Measurements from ENCODE around the gene GDPGP1. TPM values are rescaled to one million over a fixed set of nuclear protein-coding genes. Genes with fewer than 3 reads are reported as not detected.

Gene GDPGP1
- total and polyA plus RNA-seq, 3 experiments from 2014 or later, result 0.85 to 11.6 (median 10.3) TPM

- Mint-ChIP-seq H3K9me3 (no peaks in the 10 kb centered on the region), H3K27me3 (no peaks in the 10 kb centered on the region), H3K4me3 (no peak overlapping the region), H3K4me1 (peaks cover 25 to 37% (median 29%) of the 10 kb centered on the region in 3 donors), H3K36me3 (peaks cover 0 to 22% (median 0%) of the 10 kb centered on the region in 3 donors), H3K27ac (peak overlapping the region in 1 of 8 donors; percentile 22)
- Histone ChIP-seq H3K27me3 (ENCODE audit: insufficient read depth, low read length, poor library complexity, severe bottlenecking) (no peaks in the 10 kb centered on the region), H3K27ac (ENCODE audit: low read depth, low read length) (no peak overlapping the region), H3K4me1 (ENCODE audit: insufficient read depth, low read length) (peaks cover 23% of the 10 kb centered on the region), H3K9me3 (ENCODE audit: low read length) (no peaks in the 10 kb centered on the region), H3K36me3 (ENCODE audit: insufficient read depth, low read length) (no peaks in the 10 kb centered on the region), H3K4me3 (ENCODE audit: low read length) (no peak overlapping the region)
- DNase-seq, result no peak
- ChIA-PET POLR2A (no interaction called here), CTCF (no interaction called here)
Observed at GRCh38 chr15:90207252-90207651, 26.8 kb upstream of the GDPGP1 start.

- no peak overlapping the region for H3K27ac Mint-ChIP-seq
- H3K36me3 Mint-ChIP-seq, result peaks cover 0 to 20% (median 0%) of the 10 kb centered on the region in 3 donors
- Histone ChIP-seq H3K4me3 (ENCODE audit: low read length) (no peak overlapping the region), H3K27ac (ENCODE audit: low read depth, low read length) (no peak overlapping the region), H3K27me3 (ENCODE audit: insufficient read depth, low read length, poor library complexity, severe bottlenecking) (no peaks in the 10 kb centered on the region), H3K36me3 (ENCODE audit: insufficient read depth, low read length) (no peaks in the 10 kb centered on the region), H3K4me1 (ENCODE audit: insufficient read depth, low read length) (peaks cover 12% of the 10 kb centered on the region), H3K9me3 (ENCODE audit: low read length) (no peaks in the 10 kb centered on the region)
- H3K27me3 Mint-ChIP-seq, result no peaks in the 10 kb centered on the region
- CTCF ChIA-PET, result no interaction called here
- DNase-seq, result no peak
- no peaks in the 10 kb centered on the region for H3K9me3 Mint-ChIP-seq
- H3K4me3 Mint-ChIP-seq, result no peak overlapping the region
- H3K4me1 Mint-ChIP-seq, result peaks cover 15 to 28% (median 18%) of the 10 kb centered on the region in 3 donors
- POLR2A ChIA-PET, result no interaction called here
Observed at GRCh38 chr15:90208356-90208755, 25.7 kb upstream of the GDPGP1 start.

- CTCF ChIA-PET, result no interaction called here
- peaks cover 10% of the 10 kb centered on the region for H3K4me1 ChIP-seq (ENCODE audit: insufficient read depth, low read length)
- Mint-ChIP-seq H3K27me3 (no peaks in the 10 kb centered on the region), H3K36me3 (peaks cover 0 to 20% (median 0%) of the 10 kb centered on the region in 3 donors), H3K9me3 (no peaks in the 10 kb centered on the region), H3K4me1 (peaks cover 15 to 29% (median 19%) of the 10 kb centered on the region in 3 donors), H3K4me3 (peak overlapping the region in 1 of 7 donors; percentile 29), H3K27ac (peak overlapping the region in 3 of 8 donors; percentile 63 to 80 (median 75))
- no peak overlapping the region for H3K27ac ChIP-seq (ENCODE audit: low read depth, low read length)
- POLR2A ChIA-PET, result no interaction called here
- no peaks in the 10 kb centered on the region for H3K9me3 ChIP-seq (ENCODE audit: low read length)
- no peaks in the 10 kb centered on the region for H3K36me3 ChIP-seq (ENCODE audit: insufficient read depth, low read length)
- H3K4me3 ChIP-seq (ENCODE audit: low read length), result no peak overlapping the region
- no peaks in the 10 kb centered on the region for H3K27me3 ChIP-seq (ENCODE audit: insufficient read depth, low read length, poor library complexity, severe bottlenecking)
- DNase-seq, result no peak
Observed at GRCh38 chr15:90209591-90209990, 24.4 kb upstream of the GDPGP1 start.

- no peak overlapping the region for H3K4me3 Mint-ChIP-seq
- H3K9me3 Mint-ChIP-seq, result no peaks in the 10 kb centered on the region
Observed at GRCh38 chr15:90210593-90210992, 23.4 kb upstream of the GDPGP1 start.

GRCh38 chr15:90211009-90211408, 23.0 kb upstream of the GDPGP1 start:
- Mint-ChIP-seq H3K4me3 (no peak overlapping the region), H3K9me3 (no peaks in the 10 kb centered on the region)

More at GRCh38 chr15:90210593-90210992, 23.4 kb upstream of the GDPGP1 start:
- no peak for DNase-seq
- Mint-ChIP-seq H3K36me3 (peaks cover 0 to 20% (median 2%) of the 10 kb centered on the region in 3 donors), H3K4me1 (peaks cover 19 to 32% (median 22%) of the 10 kb centered on the region in 3 donors), H3K27me3 (no peaks in the 10 kb centered on the region), H3K27ac (peak overlapping the region in 3 of 8 donors; percentile 8 to 75 (median 54))
- Histone ChIP-seq H3K27me3 (ENCODE audit: insufficient read depth, low read length, poor library complexity, severe bottlenecking) (no peaks in the 10 kb centered on the region), H3K9me3 (ENCODE audit: low read length) (no peaks in the 10 kb centered on the region), H3K36me3 (ENCODE audit: insufficient read depth, low read length) (no peaks in the 10 kb centered on the region), H3K27ac (ENCODE audit: low read depth, low read length) (no peak overlapping the region), H3K4me1 (ENCODE audit: insufficient read depth, low read length) (peaks cover 10% of the 10 kb centered on the region), H3K4me3 (ENCODE audit: low read length) (no peak overlapping the region)
- CTCF ChIA-PET, result no interaction called here
- POLR2A ChIA-PET, result no interaction called here

GRCh38 chr15:90211440-90212143, 22.4 kb upstream of the GDPGP1 start:
- Mint-ChIP-seq H3K4me3 (no peak overlapping the region), H3K36me3 (peaks cover 0 to 14% (median 2%) of the 10 kb centered on the region in 3 donors), H3K27ac (peak overlapping the region in 1 of 8 donors; percentile 67), H3K9me3 (no peaks in the 10 kb centered on the region), H3K4me1 (peaks cover 20 to 32% (median 27%) of the 10 kb centered on the region in 3 donors), H3K27me3 (no peaks in the 10 kb centered on the region)
- Histone ChIP-seq H3K27me3 (ENCODE audit: insufficient read depth, low read length, poor library complexity, severe bottlenecking) (no peaks in the 10 kb centered on the region), H3K9me3 (ENCODE audit: low read length) (no peaks in the 10 kb centered on the region), H3K27ac (ENCODE audit: low read depth, low read length) (no peak overlapping the region), H3K4me1 (ENCODE audit: insufficient read depth, low read length) (peaks cover 10% of the 10 kb centered on the region), H3K36me3 (ENCODE audit: insufficient read depth, low read length) (no peaks in the 10 kb centered on the region), H3K4me3 (ENCODE audit: low read length) (no peak overlapping the region)
- DNase-seq, result no peak
- ChIA-PET POLR2A (no interaction called here), CTCF (no interaction called here)

More at GRCh38 chr15:90211009-90211408, 23.0 kb upstream of the GDPGP1 start:
- ChIA-PET CTCF (no interaction called here), POLR2A (no interaction called here)
- H3K4me1 ChIP-seq (ENCODE audit: insufficient read depth, low read length), result peaks cover 10% of the 10 kb centered on the region
- no peaks in the 10 kb centered on the region for H3K9me3 ChIP-seq (ENCODE audit: low read length)
- H3K4me1 Mint-ChIP-seq, result peaks cover 19 to 32% (median 23%) of the 10 kb centered on the region in 3 donors
- peak overlapping the region in 2 of 8 donors; percentile 8 to 75 for H3K27ac Mint-ChIP-seq
- H3K27ac ChIP-seq (ENCODE audit: low read depth, low read length), result no peak overlapping the region
- H3K27me3 Mint-ChIP-seq, result no peaks in the 10 kb centered on the region
- no peaks in the 10 kb centered on the region for H3K27me3 ChIP-seq (ENCODE audit: insufficient read depth, low read length, poor library complexity, severe bottlenecking)
- H3K36me3 Mint-ChIP-seq, result peaks cover 0 to 19% (median 2%) of the 10 kb centered on the region in 3 donors
- H3K36me3 ChIP-seq (ENCODE audit: insufficient read depth, low read length), result no peaks in the 10 kb centered on the region
- no peak for DNase-seq
- H3K4me3 ChIP-seq (ENCODE audit: low read length), result no peak overlapping the region

GRCh38 chr15:90212221-90213098, 21.5 kb upstream of the GDPGP1 start:
- POLR2A ChIA-PET, result no interaction called here
- peaks cover 20 to 32% (median 32%) of the 10 kb centered on the region in 3 donors for H3K4me1 Mint-ChIP-seq
- H3K4me1 ChIP-seq (ENCODE audit: insufficient read depth, low read length), result peaks cover 10% of the 10 kb centered on the region
- no peaks in the 10 kb centered on the region for H3K36me3 ChIP-seq (ENCODE audit: insufficient read depth, low read length)
- H3K9me3 ChIP-seq (ENCODE audit: low read length), result no peaks in the 10 kb centered on the region
- H3K27ac ChIP-seq (ENCODE audit: low read depth, low read length), result no peak overlapping the region
- DNase-seq, result no peak
- CTCF ChIA-PET, result interaction anchor here (0.9 to 1.4 kb wide), 3 partner anchors 9 to 12 kb away, joined by 3 read pairs; partner anchors contain the start of gene SEMA4B
- peak overlapping the region in 1 of 8 donors; percentile 75 for H3K27ac Mint-ChIP-seq
- H3K4me3 ChIP-seq (ENCODE audit: low read length), result no peak overlapping the region
- H3K36me3 Mint-ChIP-seq, result peaks cover 0 to 12% (median 2%) of the 10 kb centered on the region in 3 donors
- H3K9me3 Mint-ChIP-seq, result no peaks in the 10 kb centered on the region
- no peak overlapping the region for H3K4me3 Mint-ChIP-seq
- no peaks in the 10 kb centered on the region for H3K27me3 ChIP-seq (ENCODE audit: insufficient read depth, low read length, poor library complexity, severe bottlenecking)
- H3K27me3 Mint-ChIP-seq, result no peaks in the 10 kb centered on the region
